Prostate gland (tissue), 2 donors: ENCODE results near the gene DTX4.

Experiments used
- POLR2AphosphoS5 ChIP-seq: sonication (generic); formaldehyde crosslinking; IDR thresholded peaks from one replicate; pipeline ENCODE4 v1.6.1; 2017; ENCODE audit warnings: antibody characterized with exemption
- TF ChIP-seq, protein P1 (sequence below), 4 experiments: fragments of 200-600 bp in 2 of 4; fragments of 450-650 bp in 2 of 4; sonication (generic) in 2 of 4; IDR thresholded peaks; 1 replicate in 3 of 4; 2 replicates in 1 of 4; pipeline ENCODE4 v1.5.1; 2016 to 2019; ENCODE audit warnings: antibody characterized with exemption in 4 of 4, mild to moderate bottlenecking in 2 of 4, moderate library complexity in 2 of 4

DNA sequence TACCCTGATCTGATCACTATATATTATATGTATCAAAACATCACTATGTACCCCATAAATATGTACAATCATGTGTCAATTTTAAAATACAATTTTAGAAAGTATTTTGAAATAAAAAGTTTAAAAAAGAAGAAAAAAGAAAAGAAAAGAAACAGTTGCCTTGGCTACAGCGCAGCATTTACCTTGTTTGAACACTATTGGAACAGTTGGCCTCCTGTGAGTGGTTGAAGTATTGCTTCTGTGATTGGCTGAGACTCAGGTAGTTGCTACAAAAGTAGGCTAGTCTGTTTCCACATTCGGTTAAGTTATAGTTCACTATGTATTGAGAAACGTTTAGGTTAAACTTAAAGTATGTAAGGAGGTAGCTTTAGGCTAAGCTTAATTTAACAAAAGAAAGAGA lies 7.9 kb upstream of the DTX4 start:
- no peak for TF ChIP-seq POLR2AphosphoS5
- TF ChIP-seq, protein P1, sequence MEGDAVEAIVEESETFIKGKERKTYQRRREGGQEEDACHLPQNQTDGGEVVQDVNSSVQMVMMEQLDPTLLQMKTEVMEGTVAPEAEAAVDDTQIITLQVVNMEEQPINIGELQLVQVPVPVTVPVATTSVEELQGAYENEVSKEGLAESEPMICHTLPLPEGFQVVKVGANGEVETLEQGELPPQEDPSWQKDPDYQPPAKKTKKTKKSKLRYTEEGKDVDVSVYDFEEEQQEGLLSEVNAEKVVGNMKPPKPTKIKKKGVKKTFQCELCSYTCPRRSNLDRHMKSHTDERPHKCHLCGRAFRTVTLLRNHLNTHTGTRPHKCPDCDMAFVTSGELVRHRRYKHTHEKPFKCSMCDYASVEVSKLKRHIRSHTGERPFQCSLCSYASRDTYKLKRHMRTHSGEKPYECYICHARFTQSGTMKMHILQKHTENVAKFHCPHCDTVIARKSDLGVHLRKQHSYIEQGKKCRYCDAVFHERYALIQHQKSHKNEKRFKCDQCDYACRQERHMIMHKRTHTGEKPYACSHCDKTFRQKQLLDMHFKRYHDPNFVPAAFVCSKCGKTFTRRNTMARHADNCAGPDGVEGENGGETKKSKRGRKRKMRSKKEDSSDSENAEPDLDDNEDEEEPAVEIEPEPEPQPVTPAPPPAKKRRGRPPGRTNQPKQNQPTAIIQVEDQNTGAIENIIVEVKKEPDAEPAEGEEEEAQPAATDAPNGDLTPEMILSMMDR (IDR thresholded peaks at IDR 0.05): no peak
